Hepatocyte (in vitro differentiated cells): ENCODE data around the gene PRR36. TPM values are rescaled to one million over a fixed set of nuclear protein-coding genes. Genes with fewer than 3 reads are reported as not detected.

Experiments
- polyA plus RNA-seq: library from polyadenylated mRNA; unstranded; fragments of >200 nt; fragmentation: Nextera tagmentation; extraction: Ambion mirVana; gene quantifications from 2 replicates; pipeline ENCODE4 v1.2.1, GENCODE V29; 2016
- total RNA-seq: library from RNA; depleted of rRNA; stranded (reverse); fragments of >200 nt; gene quantifications from 2 replicates; pipeline ENCODE4 v1.2.3, GENCODE V29; 2014

Gene PRR36
- total and polyA plus RNA-seq, 2 experiments from 2014 or later: 1.00 to 2.5 TPM

Other genes starting within 250 kb of the PRR36 start
- 20.3 and 24.5 TPM in 2 replicates for gene XAB2, start 244.8 kb downstream of the PRR36 start, total RNA-seq
- gene XAB2, start 244.8 kb downstream of the PRR36 start, polyA plus RNA-seq: 19.6 and 19.9 TPM in 2 replicates
- 18.1 and 29.4 TPM in 2 replicates for gene PET100, start 244.6 kb downstream of the PRR36 start, total RNA-seq
- gene PET100, start 244.6 kb downstream of the PRR36 start, polyA plus RNA-seq: 296 and 312 TPM in 2 replicates
- gene PCP2, start 240.7 kb downstream of the PRR36 start, total RNA-seq: not detected in 2 replicates
- gene PCP2, start 240.7 kb downstream of the PRR36 start, polyA plus RNA-seq: 0.60 and 0.62 TPM in 2 replicates
- gene STXBP2, start 237.3 kb downstream of the PRR36 start, total RNA-seq: 51.9 and 58.6 TPM in 2 replicates
- 142 and 150 TPM in 2 replicates for gene STXBP2, start 237.3 kb downstream of the PRR36 start, polyA plus RNA-seq
- not detected in 2 replicates for gene RETN, start 205.3 kb downstream of the PRR36 start, total RNA-seq
- 0.74 TPM in 1 of 2 replicates, not detected in the other for gene RETN, start 205.3 kb downstream of the PRR36 start, polyA plus RNA-seq
- gene MCEMP1, start 197.3 kb downstream of the PRR36 start, total RNA-seq: not detected in 2 replicates
- not detected in 2 replicates for gene MCEMP1, start 197.3 kb downstream of the PRR36 start, polyA plus RNA-seq
- gene TRAPPC5, start 193.6 kb downstream of the PRR36 start, total RNA-seq: 64.6 and 80.4 TPM in 2 replicates
- gene TRAPPC5, start 193.6 kb downstream of the PRR36 start, polyA plus RNA-seq: 175 and 187 TPM in 2 replicates
- not detected in 2 replicates for gene FCER2, start 172.3 kb downstream of the PRR36 start, total RNA-seq
- not detected in 2 replicates for gene FCER2, start 172.3 kb downstream of the PRR36 start, polyA plus RNA-seq
- gene CLEC4G, start 142.3 kb downstream of the PRR36 start, total RNA-seq: not detected in 2 replicates
- not detected in 2 replicates for gene CLEC4G, start 142.3 kb downstream of the PRR36 start, polyA plus RNA-seq
- not detected in 2 replicates for gene CD209, start 126.9 kb downstream of the PRR36 start, total RNA-seq
- not detected in 2 replicates for gene CD209, start 126.9 kb downstream of the PRR36 start, polyA plus RNA-seq
- 0.07 and 0.80 TPM in 2 replicates for gene CLEC4M, start 111.1 kb downstream of the PRR36 start, total RNA-seq
- gene CLEC4M, start 111.1 kb downstream of the PRR36 start, polyA plus RNA-seq: not detected in 2 replicates
- 10.7 and 12.4 TPM in 2 replicates for gene EVI5L, start 44.2 kb downstream of the PRR36 start, total RNA-seq
- 11.5 and 13.1 TPM in 2 replicates for gene EVI5L, start 44.2 kb downstream of the PRR36 start, polyA plus RNA-seq
- 1.8 and 4.5 TPM in 2 replicates for gene LRRC8E, start 14.1 kb upstream of the PRR36 start, total RNA-seq
- 3.2 and 3.3 TPM in 2 replicates for gene LRRC8E, start 14.1 kb upstream of the PRR36 start, polyA plus RNA-seq
- 13.6 and 13.8 TPM in 2 replicates for gene MAP2K7, start 29.5 kb upstream of the PRR36 start, total RNA-seq
- gene MAP2K7, start 29.5 kb upstream of the PRR36 start, polyA plus RNA-seq: 11.8 and 12.8 TPM in 2 replicates
- 0.52 TPM in 1 of 2 replicates, not detected in the other for gene TGFBR3L, start 40.4 kb upstream of the PRR36 start, total RNA-seq
- gene TGFBR3L, start 40.4 kb upstream of the PRR36 start, polyA plus RNA-seq: 3.3 and 8.5 TPM in 2 replicates
- 6.5 and 11.8 TPM in 2 replicates for gene SNAPC2, start 45.9 kb upstream of the PRR36 start, total RNA-seq
- 17.5 and 21.0 TPM in 2 replicates for gene SNAPC2, start 45.9 kb upstream of the PRR36 start, polyA plus RNA-seq
- 4.3 and 5.2 TPM in 2 replicates for gene CTXN1, start 51.7 kb upstream of the PRR36 start, total RNA-seq
- gene CTXN1, start 51.7 kb upstream of the PRR36 start, polyA plus RNA-seq: 13.5 and 14.5 TPM in 2 replicates
- gene TIMM44, start 69.3 kb upstream of the PRR36 start, total RNA-seq: 52.0 and 61.7 TPM in 2 replicates
- 40.7 and 54.9 TPM in 2 replicates for gene TIMM44, start 69.3 kb upstream of the PRR36 start, polyA plus RNA-seq
- 57.7 and 59.5 TPM in 2 replicates for gene ELAVL1, start 131.3 kb upstream of the PRR36 start, total RNA-seq
- gene ELAVL1, start 131.3 kb upstream of the PRR36 start, polyA plus RNA-seq: 88.1 and 89.9 TPM in 2 replicates
- gene CCL25, start 178.4 kb upstream of the PRR36 start, total RNA-seq: 1.2 TPM in 1 of 2 replicates, not detected in the other
- gene CCL25, start 178.4 kb upstream of the PRR36 start, polyA plus RNA-seq: 2.1 TPM in 1 of 2 replicates, not detected in the other